Spinal cord (tissue), 10 donors: ENCODE data around the gene TUBA8. TPM values are rescaled to one million over a fixed set of nuclear protein-coding genes. Genes with fewer than 3 reads are reported as not detected.
A peak's percentile ranks its signal among the peaks of the same experiment; 100 is the strongest.
"Not testable (repeated sequence)": the region's sequence is repeated elsewhere in the genome, so short reads cannot be mapped to it uniquely, and the experiment has no call there.

Source experiments
- DNase-seq, 6 donors: peaks; one replicate each; pipeline versions ENCODE4 v3.0.0 to v3.0.0-alpha.2; 2013 to 2015; ENCODE audit warnings: low spot score in 6 of 6, low read depth in 4 of 6
- H3K27ac ChIP-seq: one replicate; pipeline ENCODE4 v1.5.1; 2013; ENCODE audit warnings: low read depth, low read length, control low read depth
- H3K27me3 ChIP-seq: one replicate; pipeline ENCODE4 v1.6.1; 2013; ENCODE audit warnings: low read length; ENCODE audit not compliant: control insufficient read depth, insufficient read depth
- H3K36me3 ChIP-seq: one replicate; pipeline ENCODE4 v1.6.1; 2013; ENCODE audit warnings: low read length; ENCODE audit not compliant: control insufficient read depth, insufficient read depth
- H3K4me1 ChIP-seq: one replicate; pipeline ENCODE4 v1.6.1; 2013; ENCODE audit warnings: low read length; ENCODE audit not compliant: control insufficient read depth, insufficient read depth
- H3K4me3 ChIP-seq: one replicate; pipeline ENCODE4 v1.5.1; 2013; ENCODE audit warnings: low read depth, low read length, control low read depth
- H3K9me3 ChIP-seq: one replicate; pipeline ENCODE4 v1.6.1; 2013; ENCODE audit warnings: low read length; ENCODE audit not compliant: control insufficient read depth, insufficient read depth
- WGBS: methylation state at CpG from one replicate; pipeline ENCODE4 v1.1.5; 2013; ENCODE audit warnings: missing lambda C conversion rate; ENCODE audit not compliant: insufficient coverage; 5-methylcytosine and 5-hydroxymethylcytosine counted together
- polyA plus RNA-seq, 2 donors: library from polyadenylated mRNA; unstranded; fragments of 120-200 nt; gene quantifications; one replicate each; pipeline ENCODE4 v1.2.1, GENCODE V29; 2013; ENCODE audit not compliant: insufficient read length in 2 of 2
- total RNA-seq, 2 donors: library from RNA; depleted of rRNA in 1 of 2; stranded (reverse); fragments of 120-200 nt in 1 of 2; fragments of >200 nt in 1 of 2; gene quantifications; one replicate each; pipeline versions ENCODE4 v1.2.3 to v1.2.4, GENCODE V29; 2013 to 2014
- donor health status: healthy.

TUBA8 gene
- total and polyA plus RNA-seq, 4 donors: 5.5 to 27.1 (median 17.2) TPM

DNA sequence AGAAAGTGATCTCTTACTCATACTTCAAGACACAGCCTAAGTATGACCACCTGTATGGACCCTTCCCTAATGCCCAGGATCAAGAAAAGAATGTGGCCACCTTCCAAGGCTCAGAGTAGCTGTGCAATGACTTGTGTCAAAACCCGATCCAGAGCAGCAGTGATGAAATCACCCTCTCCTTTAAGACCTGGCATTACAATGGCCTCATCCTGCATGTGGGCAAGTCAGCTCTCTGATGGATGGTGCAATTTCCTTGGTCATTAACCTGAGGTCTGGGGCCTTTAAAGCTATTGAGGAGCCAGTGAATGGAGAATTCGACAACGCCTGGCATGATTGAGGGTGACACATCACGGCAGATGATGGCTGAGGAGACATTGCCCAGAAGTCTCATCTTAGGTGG is 9.1 kb upstream of the TUBA8 start:
- DNase-seq: no peak
- Histone ChIP-seq H3K9me3 (no peaks in the 10 kb centered on the region), H3K4me3 (no peak overlapping the region), H3K27ac (no peak overlapping the region), H3K27me3 (no peaks in the 10 kb centered on the region), H3K4me1 (no peaks in the 10 kb centered on the region), H3K36me3 (peaks cover 8% of the 10 kb centered on the region)
- 69% methylated on average over 4 of the region's 4 CpGs for WGBS

- Histone ChIP-seq H3K4me3 (no peak overlapping the region), H3K27me3 (no peaks in the 10 kb centered on the region), H3K9me3 (no peaks in the 10 kb centered on the region), H3K36me3 (peaks cover 6% of the 10 kb centered on the region), H3K27ac (no peak overlapping the region), H3K4me1 (no peaks in the 10 kb centered on the region)
- DNase-seq: no peak
- WGBS: 95% methylated on average over 7 of the region's 14 CpGs
These were observed 6.9 kb upstream of the TUBA8 start for GRCh38 chr22:18103527-18104269.

DNA sequence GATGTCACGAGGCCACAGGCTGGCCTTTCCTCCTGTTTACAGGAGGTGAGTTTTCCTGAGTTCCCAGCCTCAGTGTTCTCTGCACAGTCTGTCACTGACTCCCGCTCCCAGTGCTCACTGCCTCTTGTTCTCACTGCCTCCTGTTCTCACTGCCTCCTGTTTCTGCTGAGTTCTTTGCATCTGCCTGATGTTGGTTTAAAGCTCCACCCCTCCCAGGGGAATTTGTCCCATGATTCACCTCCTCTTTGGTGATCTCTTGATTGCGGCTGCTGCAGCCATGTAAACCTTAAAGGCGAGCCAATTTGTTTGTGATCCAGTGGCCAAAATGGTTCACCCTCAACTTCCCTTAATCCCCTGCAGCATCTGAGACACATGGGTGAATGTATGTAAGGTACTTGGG is 6.0 kb upstream of the TUBA8 start:
- 100% methylated on average over 2 of the region's 4 CpGs for WGBS
- no peak for DNase-seq

DNA sequence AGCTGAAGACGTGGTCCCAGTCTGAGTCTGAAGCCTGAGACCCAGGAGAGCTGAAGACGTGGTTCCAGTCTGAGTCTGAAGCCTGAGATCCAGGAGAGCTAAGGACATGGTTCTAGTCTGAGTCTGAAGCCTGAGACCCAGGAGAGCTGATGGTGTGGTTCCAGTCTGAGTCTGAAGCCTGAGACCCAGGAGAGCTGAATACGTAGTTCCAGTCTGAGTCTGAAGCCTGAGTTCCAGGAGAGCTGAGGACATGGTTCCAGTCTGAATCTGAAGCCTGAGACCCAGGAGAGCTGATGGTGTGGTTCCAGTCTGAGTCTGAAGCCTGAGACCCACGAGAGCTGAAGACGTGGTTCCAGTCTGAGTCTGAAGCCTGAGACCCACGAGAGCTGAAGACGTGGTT is 4.6 kb upstream of the TUBA8 start:
- not testable (repeated sequence) for H3K27ac ChIP-seq, H3K36me3 ChIP-seq, H3K9me3 ChIP-seq, H3K4me3 ChIP-seq, DNase-seq
- Histone ChIP-seq H3K4me1 (peaks cover 11% of the 10 kb centered on the region), H3K27me3 (peaks cover 11% of the 10 kb centered on the region)
- WGBS: 93% methylated on average over 5 of the region's 7 CpGs

More for the DNA sequence above, 6.0 kb upstream of the TUBA8 start:
- no peaks in the 10 kb centered on the region for H3K9me3 ChIP-seq
- no peaks in the 10 kb centered on the region for H3K4me1 ChIP-seq
- H3K36me3 ChIP-seq: peaks cover 6% of the 10 kb centered on the region
- no peak overlapping the region for H3K27ac ChIP-seq
- no peak overlapping the region for H3K4me3 ChIP-seq
- H3K27me3 ChIP-seq: peaks cover 2% of the 10 kb centered on the region

GRCh38 chr22:18106550-18107341 is 3.9 kb upstream of the TUBA8 start:
- H3K36me3 ChIP-seq, H3K9me3 ChIP-seq, H3K27ac ChIP-seq, H3K4me3 ChIP-seq, DNase-seq: not testable (repeated sequence)
- WGBS: 92% methylated on average over 3 of the region's 4 CpGs
- Histone ChIP-seq H3K4me1 (peaks cover 18% of the 10 kb centered on the region), H3K27me3 (peaks cover 19% of the 10 kb centered on the region)

DNA sequence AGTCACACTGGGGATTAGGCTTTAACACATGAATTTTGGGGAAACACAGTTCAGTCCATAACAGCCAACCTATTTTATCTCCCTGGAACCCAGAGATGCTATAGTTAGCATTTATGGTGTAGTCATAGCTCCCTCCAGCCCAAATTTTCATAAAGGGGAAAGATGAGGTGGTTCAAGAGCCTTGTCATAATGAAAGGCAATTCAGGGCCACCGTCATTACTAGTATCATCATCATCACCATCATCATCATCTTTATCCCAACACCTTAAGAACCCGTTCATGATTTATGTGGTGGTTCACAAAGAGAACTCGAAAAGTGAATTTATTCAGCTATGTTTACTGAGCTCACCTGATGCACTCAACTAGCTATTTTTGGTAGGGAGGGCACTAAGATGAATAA is 2.4 kb upstream of the TUBA8 start:
- Histone ChIP-seq H3K4me1 (peaks cover 21% of the 10 kb centered on the region), H3K4me3 (no peak overlapping the region), H3K27ac (no peak overlapping the region), H3K27me3 (peaks cover 21% of the 10 kb centered on the region), H3K36me3 (peaks cover 6% of the 10 kb centered on the region), H3K9me3 (no peaks in the 10 kb centered on the region)
- DNase-seq: no peak
- no CpG with 5 or more reads among the region's 3 CpGs for WGBS

- Histone ChIP-seq H3K9me3 (no peaks in the 10 kb centered on the region), H3K4me3 (no peak overlapping the region), H3K4me1 (peaks cover 30% of the 10 kb centered on the region), H3K27ac (no peak overlapping the region), H3K27me3 (peaks cover 21% of the 10 kb centered on the region), H3K36me3 (no peaks in the 10 kb centered on the region)
- WGBS: 61% methylated on average over 13 of the region's 14 CpGs
- DNase-seq: peak in 1 of 6 donors; percentile 44
These were observed 1.0 kb upstream of the TUBA8 start for GRCh38 chr22:18109410-18110193.

DNA sequence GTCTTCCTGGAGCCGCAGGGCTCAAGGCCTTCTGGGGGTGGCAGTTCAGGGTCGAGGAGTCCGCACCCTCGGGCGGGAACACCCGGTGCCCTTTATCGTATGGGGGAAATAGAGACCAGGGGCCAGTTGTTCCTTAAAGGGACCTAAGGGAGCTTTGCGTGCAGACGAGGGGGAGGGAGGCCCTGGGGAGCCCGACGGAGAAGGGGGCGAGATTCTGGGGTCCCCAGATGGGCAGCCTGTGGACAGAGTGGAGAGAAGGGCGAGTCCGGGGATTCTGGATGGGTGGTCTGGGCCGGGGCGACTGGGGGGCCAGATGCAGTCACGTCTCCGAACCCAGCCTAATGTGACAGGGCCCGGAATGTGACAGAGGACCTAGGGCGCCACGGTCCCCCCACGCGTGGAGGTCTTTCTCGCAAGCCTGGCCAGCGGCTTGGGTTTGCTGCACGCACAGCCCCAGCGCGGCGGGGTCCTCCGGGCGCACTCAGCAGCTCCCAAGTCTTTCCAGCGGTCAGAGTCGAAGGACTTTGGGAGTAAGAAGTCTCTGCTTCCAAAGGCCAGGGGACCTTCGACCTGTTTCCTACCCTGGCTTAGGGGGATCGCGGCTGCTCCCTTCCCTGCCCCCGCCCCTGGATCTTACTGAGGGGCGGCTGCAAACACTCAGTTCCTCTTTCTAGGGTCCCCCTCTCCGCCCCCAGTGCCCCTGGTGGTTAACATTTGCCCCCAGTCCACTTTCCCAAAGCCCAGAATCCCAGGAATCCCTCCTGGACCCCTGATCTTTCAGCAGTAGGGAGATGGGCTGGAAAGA is 547 bp downstream of the TUBA8 start:
- WGBS: 13% methylated on average over 38 of the region's 39 CpGs
- no peak overlapping the region for H3K27ac ChIP-seq

GRCh38 chr22:18111759-18112330 is 1.2 kb downstream of the TUBA8 start:
- DNase-seq: no peak
- Histone ChIP-seq H3K27me3 (peaks cover 21% of the 10 kb centered on the region), H3K4me1 (peaks cover 33% of the 10 kb centered on the region), H3K4me3 (no peak overlapping the region), H3K9me3 (no peaks in the 10 kb centered on the region), H3K27ac (no peak overlapping the region), H3K36me3 (peaks cover 2% of the 10 kb centered on the region)
- 57% methylated on average over 7 of the region's 12 CpGs for WGBS

More for the DNA sequence above, 547 bp downstream of the TUBA8 start:
- Histone ChIP-seq H3K4me1 (peaks cover 33% of the 10 kb centered on the region), H3K27me3 (peaks cover 21% of the 10 kb centered on the region), H3K9me3 (no peaks in the 10 kb centered on the region), H3K4me3 (peak overlapping the region; percentile 27), H3K36me3 (peaks cover 2% of the 10 kb centered on the region)
- no peak for DNase-seq
